NCI-H510A (cell line): ENCODE data around the gene CBARP.
A peak's percentile ranks its signal among the peaks of the same experiment; 100 is the strongest.
"Not testable (repeated sequence)": the region's sequence is repeated elsewhere in the genome, so short reads cannot be mapped to it uniquely, and the experiment has no call there.

Experiments
- DNase-seq: peaks from one replicate; lab custom pipeline; 2025; lab: John Stamatoyannopoulos, UW

The CBARP gene

DNA sequence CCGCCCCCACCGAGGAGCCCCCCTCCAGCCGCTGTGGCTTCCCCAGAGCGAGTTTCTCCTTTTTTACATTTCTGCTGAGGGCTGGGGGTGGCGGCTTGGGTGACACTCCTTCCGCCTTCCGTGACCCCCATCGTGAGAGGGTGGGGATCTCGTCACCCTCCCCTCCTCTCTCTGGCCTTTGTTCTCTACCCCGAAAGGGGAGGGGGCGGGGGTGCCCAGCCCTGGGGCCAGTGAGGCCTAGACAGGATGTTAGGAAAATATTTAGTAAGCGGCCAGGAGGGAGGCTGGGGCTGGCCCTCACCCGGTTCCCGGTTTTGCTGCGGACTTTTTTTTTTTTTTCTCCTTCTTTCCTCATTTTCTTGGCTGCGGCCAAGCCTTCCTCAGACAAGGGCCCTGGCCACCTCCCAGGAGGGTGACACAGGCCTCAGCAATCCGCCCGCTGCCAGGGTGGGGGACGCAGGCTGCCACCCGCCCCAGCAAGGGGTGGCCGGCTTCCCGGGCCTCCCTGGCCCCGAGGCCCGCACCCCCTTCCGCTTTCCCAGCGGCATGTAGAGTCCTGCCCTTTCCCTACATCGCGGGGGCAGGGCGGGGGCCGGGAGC, 14.5 kb upstream of the CBARP start:
- DNase-seq: no peak

DNA sequence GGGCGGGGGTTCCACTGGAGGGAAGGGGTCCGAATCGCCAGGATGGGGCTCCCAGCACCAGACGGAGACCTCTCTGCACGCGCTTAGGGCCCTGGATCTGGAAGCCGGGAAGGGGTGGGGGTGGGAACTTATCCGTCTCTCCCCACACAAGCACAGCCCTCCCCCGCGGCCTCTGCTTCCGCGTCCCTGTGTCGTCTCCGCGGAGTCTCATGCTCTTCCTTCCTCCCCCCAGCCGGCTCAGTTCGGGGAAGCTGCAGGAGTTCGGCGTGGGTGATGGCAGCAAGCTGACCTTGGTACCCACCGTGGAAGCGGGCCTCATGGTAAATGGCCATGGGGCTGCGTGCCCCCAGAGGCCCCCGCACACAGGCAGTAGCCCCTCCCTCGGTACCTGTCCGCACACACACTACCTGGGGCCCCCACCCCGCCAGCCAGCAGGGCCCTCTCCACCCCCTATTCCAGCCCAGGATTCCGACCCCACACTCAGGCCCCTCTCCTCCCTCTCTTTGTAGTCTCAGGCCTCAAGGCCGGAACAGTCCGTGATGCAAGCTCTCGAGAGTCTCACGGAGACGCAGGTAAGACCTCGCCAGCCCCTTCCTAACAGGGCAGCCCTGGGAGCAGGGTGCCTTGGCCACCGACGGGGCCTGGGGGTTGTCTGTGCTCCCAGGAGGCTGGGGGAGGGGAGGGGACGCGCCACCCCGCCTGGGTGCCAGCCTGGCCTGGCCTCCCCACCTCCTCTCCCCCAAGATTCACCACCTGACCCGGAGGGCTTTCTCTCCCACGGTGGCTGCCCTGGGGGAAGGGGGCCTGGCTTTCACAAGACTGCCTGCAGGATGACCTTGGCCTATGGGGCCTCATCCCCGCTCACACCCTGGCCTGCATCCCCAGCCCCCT, 13.8 kb upstream of the CBARP start:
- DNase-seq: no peak

DNA sequence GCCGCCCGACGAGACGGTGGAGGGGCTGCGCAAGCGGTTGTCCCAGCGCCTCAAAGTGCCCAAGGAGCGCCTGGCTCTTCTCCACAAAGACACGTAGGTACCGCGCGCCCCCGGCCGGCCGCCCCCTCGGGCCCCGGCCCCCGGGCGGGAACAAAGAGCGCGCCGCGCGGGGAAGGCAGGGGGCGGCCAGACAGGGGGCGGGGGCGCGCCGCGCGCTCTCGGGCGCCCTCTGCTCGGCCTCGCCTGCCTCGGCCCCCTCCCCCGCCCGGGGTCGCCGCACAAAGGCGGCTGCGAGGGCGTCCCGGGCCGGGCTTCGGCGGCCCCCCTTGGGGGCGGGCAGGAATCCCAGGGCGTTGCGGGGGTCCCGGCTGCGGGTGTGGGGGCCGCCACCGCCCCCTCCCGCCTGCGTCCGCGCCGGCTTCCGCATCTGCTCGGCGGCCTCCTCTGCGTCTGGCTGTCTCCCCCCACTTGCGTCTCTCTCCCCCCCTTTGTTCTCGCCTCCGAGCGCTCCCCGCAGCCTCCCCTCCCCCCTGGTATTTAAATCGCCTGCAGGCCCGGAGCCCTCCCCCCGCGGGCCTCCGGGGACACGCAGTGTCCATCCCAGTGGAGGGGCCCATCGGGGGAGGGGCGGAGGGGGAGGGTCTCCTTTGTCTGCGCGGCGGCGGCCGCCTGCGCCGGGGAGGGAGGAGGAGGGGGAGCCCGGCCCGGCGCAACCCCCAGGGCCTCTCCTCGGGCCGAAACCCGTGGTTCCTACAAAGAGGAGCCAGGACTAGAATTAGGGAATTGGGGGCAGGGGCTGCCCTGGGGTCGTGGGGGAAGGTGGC, 12.8 kb upstream of the CBARP start:
- no peak for DNase-seq

DNA sequence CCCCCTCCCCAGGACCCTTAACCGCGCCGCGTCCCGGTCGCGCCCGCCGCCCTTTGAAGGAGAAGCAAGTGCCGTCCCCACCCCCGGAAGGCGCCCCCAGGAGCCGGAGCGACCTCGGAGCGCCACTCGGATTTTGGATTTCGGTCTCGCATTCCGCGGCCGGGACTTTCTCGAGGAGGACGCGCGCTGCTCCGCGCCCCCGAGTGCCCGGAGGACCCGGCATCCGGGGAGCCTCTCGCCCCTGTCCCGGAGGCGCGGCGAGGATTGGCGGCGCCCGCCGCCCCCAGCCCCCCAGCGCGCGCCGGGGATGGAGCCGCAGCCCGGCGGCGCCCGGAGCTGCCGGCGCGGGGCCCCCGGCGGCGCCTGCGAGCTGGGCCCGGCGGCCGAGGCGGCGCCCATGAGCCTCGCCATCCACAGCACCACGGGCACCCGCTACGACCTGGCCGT, 12.2 kb upstream of the CBARP start:
- DNase-seq: no peak

DNA sequence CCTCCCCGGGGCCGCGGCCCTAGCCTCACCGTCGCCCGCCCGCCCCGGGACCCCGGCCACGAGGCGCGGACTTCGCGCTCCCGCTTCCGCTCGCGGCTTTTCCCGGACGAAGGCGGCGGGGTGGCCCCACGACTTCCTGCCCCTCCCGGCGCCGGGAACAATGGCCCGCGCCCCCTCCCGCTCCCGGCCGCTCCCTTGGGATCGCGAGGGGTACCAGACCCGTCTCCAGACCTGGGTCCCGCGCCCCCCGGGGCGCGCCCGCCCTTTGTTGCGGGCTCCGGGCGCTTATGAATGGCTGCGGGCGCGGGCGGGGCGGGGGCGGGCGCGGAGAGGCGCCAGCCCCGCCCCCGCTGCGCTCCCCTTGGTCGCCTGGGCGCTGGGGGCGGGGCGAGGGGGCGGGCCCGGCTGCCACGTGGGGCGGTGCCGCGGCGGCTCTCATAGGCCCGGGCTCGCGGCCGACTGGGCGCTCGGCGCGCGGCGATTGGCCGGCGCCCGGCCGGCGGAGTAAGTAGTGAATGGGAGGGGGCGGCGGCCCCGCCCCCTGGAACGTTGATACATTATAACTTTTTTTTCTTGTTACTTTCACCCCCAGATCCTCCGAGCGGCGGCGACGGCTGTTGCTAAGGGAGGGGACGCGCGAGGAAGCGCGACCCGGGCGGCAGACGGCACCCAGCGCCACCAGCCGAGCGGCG, 11.6 kb upstream of the CBARP start:
- DNase-seq: peak; percentile 75

DNA sequence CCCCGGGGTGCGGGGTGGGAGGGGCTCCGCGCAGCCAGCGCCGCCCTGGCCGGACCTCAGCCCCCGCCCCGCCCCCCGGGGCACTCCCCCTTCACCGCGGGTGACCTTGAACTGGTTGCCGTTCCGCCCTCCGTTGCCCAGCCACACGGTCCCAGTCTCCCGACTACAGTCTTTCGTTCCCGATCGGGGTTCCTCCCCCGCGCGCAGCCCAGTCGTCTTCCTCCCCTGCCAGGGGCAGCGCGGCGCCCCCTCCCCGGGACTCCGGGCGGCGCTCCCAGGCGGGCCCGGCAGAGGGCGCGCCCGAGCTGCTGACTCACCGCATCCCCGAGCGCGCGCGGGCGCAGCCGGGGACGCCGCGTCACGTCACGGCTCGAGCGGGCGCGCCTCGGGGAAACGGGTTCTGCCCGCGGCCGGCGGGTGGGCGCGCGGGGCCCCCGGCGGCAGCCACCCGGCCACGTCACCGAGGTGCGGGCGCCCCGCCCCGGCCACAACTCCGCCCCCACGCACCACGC, 11.0 kb upstream of the CBARP start:
- no peak for DNase-seq

DNA sequence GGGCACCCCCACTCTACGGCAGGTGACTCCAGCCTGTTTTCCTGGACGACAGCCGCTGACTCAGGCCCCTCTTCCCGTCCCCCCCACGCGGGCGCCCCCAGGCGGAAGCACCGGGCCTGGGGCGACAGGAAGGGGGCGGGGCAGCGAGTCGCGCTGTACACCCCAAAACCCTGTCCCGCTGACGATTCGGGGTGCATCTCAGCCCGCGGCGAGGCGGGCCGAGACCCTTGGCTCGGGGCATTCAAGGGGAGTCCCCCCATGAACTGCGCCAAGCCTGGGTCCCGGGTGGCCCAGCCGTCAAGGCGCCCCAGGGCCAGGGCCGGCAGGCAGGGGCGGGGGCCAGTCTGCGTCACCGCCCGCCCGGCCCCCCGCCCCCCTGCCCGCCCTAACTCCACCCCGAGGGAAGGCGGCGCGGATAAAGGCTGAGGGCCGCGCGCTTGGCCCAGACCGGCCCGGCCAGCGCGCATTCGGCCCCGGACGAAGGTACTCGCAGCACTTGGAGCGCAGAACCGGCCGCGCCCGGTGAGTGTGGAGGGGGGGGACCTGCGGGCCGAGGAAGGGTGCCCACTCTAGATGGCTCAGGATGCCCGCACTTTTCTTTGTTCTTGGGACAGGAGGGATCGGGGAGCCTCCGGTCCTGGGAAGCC, 10.5 kb upstream of the CBARP start, which contains the start of gene MIDN:
Gene MIDN (plus strand): TSS at position 445 of the 647 bp plus-strand sequence. CDS start 1,714 bp downstream, outside the sequence.
- no peak for DNase-seq

DNA sequence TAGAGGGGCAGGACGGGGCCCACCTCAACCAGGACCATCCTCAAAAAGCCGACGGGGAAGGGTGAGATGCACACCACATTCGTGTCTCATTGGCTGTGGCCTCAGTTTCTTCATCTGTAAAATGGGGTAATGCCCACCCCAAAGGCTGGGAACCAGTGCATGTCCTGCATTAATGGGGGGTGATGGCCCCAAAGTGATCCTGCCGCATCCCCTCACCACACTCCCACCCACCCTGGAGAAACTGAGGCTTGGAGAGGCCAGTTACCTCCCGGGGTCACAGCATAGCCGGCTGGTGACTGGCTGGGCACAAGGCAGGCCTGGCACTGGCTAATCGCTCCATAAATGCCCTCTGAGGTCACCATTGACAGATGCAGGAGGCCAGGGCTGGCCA, 9.9 kb upstream of the CBARP start:
- no peak for DNase-seq

DNA sequence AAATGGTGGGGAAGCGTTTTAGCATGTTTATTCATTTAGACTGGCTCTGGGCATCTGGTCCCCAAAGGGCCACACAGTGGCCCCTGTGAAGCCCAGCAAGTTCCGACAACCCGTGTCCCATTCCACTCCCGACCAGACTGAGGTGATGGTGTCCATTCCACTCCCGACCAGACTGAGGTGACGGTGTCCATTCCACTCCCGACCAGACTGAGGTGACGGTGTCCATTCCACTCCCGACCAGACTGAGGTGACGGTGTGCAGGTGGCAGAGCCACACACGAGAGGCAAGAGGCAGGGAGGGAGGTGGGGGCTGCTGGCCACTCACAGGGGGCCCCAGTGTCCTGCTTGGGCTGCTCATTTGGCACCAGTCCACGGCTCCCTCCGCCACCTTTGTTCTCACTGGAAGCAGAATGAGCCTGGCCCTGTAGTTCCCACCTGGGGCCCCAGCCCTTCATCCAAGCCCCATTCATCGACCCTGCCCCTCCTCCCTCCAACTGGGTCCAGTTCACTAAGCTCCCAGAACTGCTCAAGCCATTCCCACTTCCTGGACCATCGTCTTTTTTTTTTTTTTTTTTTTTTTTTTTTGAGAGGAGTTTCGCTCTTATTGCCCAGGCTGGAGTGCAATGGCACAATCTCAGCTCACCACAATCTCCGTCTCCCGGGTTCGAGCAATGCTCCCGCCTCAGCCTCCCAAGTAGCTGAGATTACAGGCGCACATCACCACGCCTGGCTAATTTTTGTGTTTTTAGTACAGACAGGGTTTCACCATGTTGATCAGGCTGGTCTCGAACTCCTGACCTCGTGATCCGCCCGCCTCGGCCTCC, 8.7 kb upstream of the CBARP start:
- not testable (repeated sequence) for DNase-seq

DNA sequence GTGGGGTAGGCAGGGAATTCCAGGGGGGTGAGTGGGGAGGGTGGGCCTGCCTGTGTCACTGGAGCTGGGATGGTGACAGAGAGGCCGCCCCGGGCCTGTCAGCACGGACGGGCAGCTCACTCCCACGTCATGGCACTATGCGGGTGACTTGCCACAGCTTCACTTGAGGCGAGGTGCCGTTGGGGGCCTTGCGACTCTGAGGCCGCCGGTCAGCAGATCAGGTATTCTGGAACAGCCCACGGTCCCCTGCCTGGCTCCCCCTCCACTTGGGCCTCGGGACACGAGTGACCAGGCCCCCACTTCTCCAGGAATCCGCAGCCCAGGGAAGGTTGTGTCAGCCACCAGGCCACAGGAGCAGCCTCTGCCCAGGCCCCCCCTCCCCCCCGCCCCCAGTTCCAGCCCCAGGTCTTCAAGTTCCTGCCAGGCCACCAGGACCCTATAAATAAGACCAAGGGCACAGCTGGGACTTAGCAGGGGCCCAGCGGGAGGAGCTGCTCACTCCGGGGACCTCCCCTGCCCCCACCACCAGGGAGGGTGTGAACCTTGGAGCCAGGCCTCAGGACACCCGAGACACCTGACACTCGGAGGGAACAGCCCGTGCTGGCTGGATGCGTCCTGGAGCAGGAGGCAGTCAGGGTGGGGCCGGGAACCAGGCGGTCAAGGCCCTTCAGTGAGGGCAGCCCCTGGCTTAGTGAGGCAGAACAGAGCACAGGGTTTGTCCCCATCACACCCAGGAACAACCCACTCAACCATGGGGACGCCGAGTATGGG, 7.9 kb upstream of the CBARP start:
- DNase-seq: no peak

DNA sequence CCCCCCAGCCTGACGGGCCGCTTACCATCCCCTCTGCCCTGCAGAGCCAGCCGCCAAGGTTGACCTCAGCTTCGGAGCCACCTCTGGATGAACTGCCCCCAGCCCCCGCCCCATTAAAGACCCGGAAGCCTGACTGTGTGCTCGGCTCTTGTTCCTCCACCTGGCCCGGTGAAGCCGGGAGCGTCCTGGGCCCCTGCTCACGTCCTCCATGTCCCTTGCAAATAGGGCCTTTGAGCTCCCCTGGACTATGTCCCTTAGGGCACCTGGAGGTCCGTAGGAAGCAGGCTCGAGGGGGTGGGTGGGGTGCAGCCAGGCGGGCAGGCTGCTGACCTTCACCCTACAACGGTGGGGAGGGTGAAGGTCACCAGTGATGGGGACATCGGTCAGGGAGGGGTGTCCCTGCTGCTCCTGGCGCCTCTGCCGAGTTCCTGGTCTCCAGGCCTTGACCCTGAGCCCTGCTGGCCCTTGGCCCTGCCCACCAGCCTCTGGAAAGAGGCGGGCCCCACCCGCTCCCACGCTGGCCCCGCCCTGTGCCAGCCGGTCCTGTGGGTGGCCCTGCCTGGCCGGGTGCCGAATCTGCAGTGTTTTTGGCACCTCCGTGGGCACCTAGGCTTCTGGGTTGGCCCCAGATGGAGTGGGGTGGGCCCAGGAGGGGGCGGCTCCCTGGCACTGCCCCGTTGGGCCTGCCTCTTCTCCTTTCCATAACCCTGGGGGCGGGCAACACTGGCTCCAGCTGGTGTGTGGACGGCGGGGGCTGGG, 7.1 kb upstream of the CBARP start:
- DNase-seq: no peak

DNA sequence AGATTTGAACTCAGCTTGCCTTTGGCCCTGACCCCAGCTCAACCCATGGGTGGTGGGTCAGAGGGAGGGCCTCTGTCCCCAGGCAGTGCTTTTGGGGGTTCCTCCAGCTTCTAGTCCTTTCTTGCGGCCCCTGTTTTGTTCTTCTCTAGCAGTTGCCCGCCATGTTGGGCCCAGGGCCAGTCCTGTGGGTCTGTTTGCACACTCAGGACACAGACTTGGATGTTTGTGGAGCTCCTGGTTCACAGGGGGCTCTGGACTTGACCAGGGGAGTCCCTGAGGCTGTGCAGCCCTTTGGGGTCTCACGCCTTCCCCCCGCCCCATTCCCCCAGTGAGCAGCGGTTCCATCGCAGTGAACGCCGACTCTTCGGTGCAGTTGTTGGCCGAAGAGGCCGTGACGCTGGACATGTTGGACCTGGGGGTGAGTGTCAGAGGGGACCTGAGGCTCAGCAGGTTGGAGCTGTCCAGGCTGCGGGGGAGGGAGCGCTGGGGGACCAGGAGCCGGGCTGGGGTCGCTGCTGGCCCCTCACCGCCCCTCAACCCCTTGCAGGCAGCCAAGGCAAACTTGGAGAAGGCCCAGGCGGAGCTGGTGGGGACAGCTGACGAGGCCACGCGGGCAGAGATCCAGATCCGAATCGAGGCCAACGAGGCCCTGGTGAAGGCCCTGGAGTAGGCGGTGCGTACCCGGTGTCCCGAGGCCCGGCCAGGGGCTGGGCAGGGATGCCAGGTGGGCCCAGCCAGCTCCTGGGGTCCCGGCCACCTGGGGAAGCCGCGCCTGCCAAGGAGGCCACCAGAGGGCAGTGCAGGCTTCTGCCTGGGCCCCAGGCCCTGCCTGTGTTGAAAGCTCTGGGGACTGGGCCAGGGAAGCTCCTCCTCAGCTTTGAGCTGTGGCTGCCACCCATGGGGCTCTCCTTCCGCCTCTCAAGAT, 6.2 kb upstream of the CBARP start:
- DNase-seq: no peak

DNA sequence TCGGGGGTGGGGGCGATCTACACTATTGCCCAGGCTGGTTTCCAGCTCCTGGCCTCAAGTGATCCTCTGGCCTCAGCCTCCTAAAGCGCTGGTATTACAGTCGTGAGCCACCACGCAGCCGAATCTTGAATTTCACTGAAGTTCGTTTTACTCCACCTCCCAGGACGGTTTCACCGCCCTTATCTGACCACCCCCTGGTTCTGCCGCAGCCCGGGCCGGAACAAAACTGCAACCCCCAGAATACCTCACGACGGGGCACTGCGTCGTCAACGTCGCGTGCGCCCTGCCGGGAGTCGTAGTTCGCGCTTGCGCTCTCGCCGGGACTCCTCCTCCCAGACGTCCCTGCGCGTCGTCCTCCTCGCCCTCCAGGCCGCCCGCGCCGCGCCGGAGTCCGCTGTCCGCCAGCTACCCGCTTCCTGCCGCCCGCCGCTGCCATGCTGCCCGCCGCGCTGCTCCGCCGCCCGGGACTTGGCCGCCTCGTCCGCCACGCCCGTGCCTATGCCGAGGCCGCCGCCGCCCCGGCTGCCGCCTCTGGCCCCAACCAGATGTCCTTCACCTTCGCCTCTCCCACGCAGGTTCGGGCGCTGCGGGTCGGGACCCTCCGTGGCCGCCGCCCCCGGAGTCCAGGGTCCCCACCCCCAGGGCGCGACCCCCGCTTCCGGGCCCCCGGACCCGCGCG, 3.8 kb upstream of the CBARP start, which contains the start of gene ATP5F1D:
Gene ATP5F1D (plus strand): TSS at position 335 of the 679 bp plus-strand sequence. CDS start 100 bp downstream, at position 435.
- peak; percentile 88 for DNase-seq

DNA sequence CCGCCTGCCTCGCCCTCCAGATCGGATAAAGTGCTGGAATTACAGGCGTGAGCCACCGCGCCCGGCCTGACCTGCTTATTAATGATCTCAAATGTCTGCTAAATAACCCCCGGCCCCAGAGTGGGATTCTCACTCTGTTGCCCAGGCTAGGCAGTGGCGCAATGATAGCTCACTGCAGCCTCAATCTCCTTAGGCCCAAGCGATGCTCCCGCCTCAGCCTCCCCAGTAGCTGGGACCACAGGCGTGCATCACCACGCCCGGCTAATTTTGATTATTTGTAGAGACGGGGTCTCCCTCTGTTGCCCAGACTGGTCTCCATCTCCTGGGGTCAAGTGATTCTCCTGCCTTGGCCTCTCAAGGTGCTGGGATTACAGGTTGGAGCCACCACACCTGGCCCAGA, 3.1 kb upstream of the CBARP start:
- no peak for DNase-seq

DNA sequence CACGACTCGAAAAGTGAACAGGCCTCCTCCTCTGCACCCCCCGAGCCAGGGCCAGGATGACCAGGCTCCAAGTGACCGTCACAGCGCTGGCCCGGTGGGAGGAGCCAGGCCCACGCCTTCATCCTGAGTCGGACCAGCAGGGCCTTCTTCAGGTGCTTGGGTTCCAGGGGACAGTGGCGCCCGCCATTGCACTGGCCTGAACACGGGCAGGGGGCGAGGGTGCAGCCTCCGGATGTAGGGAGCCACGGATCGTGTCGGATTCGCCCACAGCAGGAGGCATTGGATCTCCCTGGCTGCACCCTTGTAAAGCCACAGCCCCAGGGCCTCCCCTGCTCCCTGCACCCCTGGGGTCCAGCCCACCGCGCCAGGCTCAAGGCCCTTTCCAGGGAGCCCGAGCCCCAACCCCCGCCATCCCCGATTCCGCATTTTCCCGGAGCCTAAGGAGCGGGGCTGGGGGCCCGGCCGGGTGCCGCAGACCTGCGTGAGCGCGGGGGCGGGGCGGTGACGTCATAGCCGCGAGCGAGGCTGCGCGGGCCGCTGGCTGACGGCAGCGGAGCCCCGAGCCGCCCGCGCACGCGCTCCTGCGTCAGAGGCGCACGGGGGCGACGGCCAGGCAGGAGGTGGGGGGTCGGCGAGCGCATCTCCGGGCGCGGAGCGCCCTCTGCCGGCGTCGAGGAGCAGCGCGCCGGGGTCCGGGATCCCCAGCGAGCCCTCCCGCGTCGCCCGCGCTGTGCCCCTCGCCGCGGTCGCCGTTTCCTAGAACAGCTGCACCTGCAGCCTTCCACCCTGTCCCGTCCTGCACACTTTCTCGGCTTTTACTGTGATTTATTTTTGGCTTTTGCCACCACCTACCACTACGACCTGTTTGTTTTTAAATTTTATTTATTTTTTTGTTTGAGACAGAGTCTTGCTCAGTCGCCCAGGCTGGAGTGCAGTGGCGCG, 2.3 kb upstream of the CBARP start:
- DNase-seq: peak; percentile 78

DNA sequence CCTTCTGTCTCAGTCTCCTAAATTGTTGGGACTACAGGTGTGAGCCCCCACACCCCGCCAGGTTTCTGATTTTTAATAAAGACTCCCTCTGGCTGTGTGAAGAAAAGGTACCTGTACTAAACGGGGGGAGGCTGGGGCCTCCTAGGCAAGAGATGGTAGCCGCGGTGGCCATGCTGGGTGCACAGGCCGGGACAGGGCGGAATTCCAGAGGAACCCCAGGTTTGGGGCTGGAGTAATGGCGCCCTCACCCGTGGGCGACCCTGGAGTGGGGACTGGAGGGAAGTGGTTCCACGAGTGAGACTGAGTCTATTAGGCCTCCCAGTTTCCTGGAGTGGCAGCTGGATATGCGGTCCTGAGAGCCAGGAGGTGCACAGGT, 1.6 kb upstream of the CBARP start:
- no peak for DNase-seq
